ENCODE measurements around the gene BLM. TPM values are rescaled to one million over a fixed set of nuclear protein-coding genes. Genes with fewer than 3 reads are reported as not detected.

Gene BLM
- total and polyA plus RNA-seq, 10 of the 15 experiments (the other 5 are each of a cell fraction or from before 2014, with no cell fraction given) = 23.0 to 68.4 (median 43.9) TPM

DNA sequence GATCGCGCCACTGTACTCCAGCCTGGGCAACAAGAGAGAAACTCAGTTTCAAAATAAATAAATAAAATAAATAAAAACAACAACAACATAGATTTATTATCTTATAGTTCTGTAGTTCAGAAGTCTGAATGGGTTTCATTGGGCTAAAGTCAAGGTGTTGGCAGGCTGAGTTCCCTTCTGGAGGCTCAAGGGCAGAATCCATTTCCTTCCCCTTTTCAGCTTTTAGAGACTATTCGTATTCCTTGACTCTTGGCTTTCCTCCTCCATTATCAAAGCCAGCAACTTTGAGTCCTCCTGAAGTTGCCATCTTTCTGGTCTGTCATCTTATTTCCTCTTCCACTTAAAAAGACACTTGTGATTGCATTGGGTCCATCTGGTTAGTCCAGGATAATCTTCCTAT, 12.1 kb downstream of the BLM start:
- no peaks in the 10 kb centered on the region for H3K27me3 ChIP-seq (replicated peaks in 1 of 2; ENCODE audit: control insufficient read depth in 2 of 2, insufficient read depth in 2 of 2, low read length in 1 of 2)
- FAIRE-seq (no peak), DNase-seq (ENCODE audit: low read depth, low spot score) (no peak), ATAC-seq (no peak)
- no peak overlapping the region for H3K9ac ChIP-seq (ENCODE audit: control insufficient read depth, insufficient read depth, low read length)
- H3K4me3 ChIP-seq = no peak overlapping the region
- ChIA-PET RAD21 (ENCODE audit: unreplicated experiment) (interaction anchor here (2.1 kb wide), 1 partner anchor 81 kb away, joined by 4 read pairs; no protein-coding TSS in a partner anchor), POLR2A (no interaction called here), SMC1A (ENCODE audit: uncharacterized antibody, unreplicated experiment) (interaction anchor here (3.5 kb wide), 1 partner anchor 11 kb away, joined by 12 read pairs; the partner anchor contains the start of gene BLM), CTCF (no interaction called here)
- H3K36me3 ChIP-seq (ENCODE audit: control insufficient read depth in 2 of 2, insufficient read depth in 2 of 2, low read length in 1 of 2) = peaks cover 2 to 4% of the 10 kb centered on the region in 2 experiments; a peak in 3 of 4 replicates
- 88% methylated on average over 3 of the region's 3 CpGs for WGBS (ENCODE audit: insufficient coverage, insufficient replicate concordance, low lambda C conversion rate, missing lambda C conversion rate)
- in situ Hi-C loops (cut with MboI) (no loop called here), intact Hi-C loops (cut with micrococcal nuclease; ENCODE audit: unreplicated experiment) (no loop called here)
- no peak overlapping the region for H3K4me2 ChIP-seq (ENCODE audit: control insufficient read depth, insufficient read depth)
- no peak overlapping the region for H2AFZ ChIP-seq (ENCODE audit: control insufficient read depth, low read depth, low read length)
- peaks cover 39% of the 10 kb centered on the region for H3K79me2 ChIP-seq (ENCODE audit: control insufficient read depth, insufficient read depth, low read length)
- no peaks in the 10 kb centered on the region; the same call in 1 of the 3 replicates for H3K9me3 ChIP-seq (replicated peaks; ENCODE audit: control insufficient read depth, insufficient read depth, low read length)
- TF ChIP-seq BCL11A (IDR thresholded peaks at IDR 0.05; ENCODE audit: low read depth, low read length) (no peak), RFX5 (IDR thresholded peaks at IDR 0.05; ENCODE audit: low read depth, low read length) (no peak), CHD4 (IDR thresholded peaks at IDR 0.05) (no peak), ZNF207 (IDR thresholded peaks at IDR 0.05; ENCODE audit: borderline replicate concordance) (no peak)
- TF ChIP-seq, protein P1, sequence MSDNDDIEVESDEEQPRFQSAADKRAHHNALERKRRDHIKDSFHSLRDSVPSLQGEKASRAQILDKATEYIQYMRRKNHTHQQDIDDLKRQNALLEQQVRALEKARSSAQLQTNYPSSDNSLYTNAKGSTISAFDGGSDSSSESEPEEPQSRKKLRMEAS (IDR thresholded peaks at IDR 0.05; ENCODE audit: low read depth, low read length) = no peak
- TF ChIP-seq, protein P2, sequence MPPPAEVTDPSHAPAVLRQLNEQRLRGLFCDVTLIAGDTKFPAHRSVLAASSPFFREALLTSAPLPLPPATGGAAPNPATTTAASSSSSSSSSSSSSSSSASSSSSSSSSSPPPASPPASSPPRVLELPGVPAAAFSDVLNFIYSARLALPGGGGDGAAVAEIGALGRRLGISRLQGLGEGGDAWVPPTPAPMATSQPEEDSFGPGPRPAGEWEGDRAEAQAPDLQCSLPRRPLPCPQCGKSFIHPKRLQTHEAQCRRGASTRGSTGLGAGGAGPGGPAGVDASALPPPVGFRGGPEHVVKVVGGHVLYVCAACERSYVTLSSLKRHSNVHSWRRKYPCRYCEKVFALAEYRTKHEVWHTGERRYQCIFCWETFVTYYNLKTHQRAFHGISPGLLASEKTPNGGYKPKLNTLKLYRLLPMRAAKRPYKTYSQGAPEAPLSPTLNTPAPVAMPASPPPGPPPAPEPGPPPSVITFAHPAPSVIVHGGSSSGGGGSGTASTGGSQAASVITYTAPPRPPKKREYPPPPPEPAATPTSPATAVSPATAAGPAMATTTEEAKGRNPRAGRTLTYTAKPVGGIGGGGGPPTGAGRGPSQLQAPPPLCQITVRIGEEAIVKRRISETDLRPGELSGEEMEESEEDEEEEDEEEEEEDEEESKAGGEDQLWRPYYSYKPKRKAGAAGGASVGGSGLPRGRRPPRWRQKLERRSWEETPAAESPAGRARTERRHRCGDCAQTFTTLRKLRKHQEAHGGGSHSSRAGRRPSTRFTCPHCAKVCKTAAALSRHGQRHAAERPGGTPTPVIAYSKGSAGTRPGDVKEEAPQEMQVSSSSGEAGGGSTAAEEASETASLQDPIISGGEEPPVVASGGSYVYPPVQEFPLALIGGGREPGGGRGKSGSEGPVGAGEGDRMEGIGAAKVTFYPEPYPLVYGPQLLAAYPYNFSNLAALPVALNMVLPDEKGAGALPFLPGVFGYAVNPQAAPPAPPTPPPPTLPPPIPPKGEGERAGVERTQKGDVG (CRISPR knock-in tag; IDR thresholded peaks at IDR 0.05) = no peak
- no peak overlapping the region for H3K27ac ChIP-seq (ENCODE audit: control insufficient read depth, insufficient read depth)
- no peaks in the 10 kb centered on the region; the same call in 1 of the 2 replicates for H3K4me1 ChIP-seq (ENCODE audit: control insufficient read depth, insufficient read depth, low read length)
- BruUV-seq (replicated peaks) = no TSS peak
- no peaks in the 10 kb centered on the region for H4K20me1 ChIP-seq (ENCODE audit: control insufficient read depth, insufficient read depth)

Measured in GM12878 (cell line).